NB4 (cell line): ENCODE data around the gene PRR35.

Source experiments
- DNase-seq: peaks from one replicate; pipeline ENCODE4 v3.0.0; 2010; ENCODE audit warnings: low read depth
- H3K4me3 ChIP-seq: one replicate; pipeline ENCODE4 v1.5.1; 2011; ENCODE audit warnings: mild to moderate bottlenecking, low read depth, low read length, moderate library complexity
- MYC ChIP-seq: IDR thresholded peaks from 2 replicates; pipeline ENCODE4 v1.6.1; 2011; ENCODE audit warnings: low read depth, low read length
- POLR2A ChIP-seq: IDR thresholded peaks from 2 replicates; pipeline ENCODE4 v1.6.1; 2011; ENCODE audit warnings: mild to moderate bottlenecking; ENCODE audit not compliant: insufficient read length; ENCODE audit errors: extremely low read depth
- TF ChIP-seq, protein P1 (sequence below): IDR thresholded peaks from one replicate; pipeline ENCODE4 v1.5.1; 2012; ENCODE audit warnings: low read depth, low read length
- TF ChIP-seq, protein P2 (sequence below): IDR thresholded peaks from 2 replicates; pipeline ENCODE4 v1.6.1; 2011; ENCODE audit warnings: low read depth, low read length

The PRR35 gene

DNA sequence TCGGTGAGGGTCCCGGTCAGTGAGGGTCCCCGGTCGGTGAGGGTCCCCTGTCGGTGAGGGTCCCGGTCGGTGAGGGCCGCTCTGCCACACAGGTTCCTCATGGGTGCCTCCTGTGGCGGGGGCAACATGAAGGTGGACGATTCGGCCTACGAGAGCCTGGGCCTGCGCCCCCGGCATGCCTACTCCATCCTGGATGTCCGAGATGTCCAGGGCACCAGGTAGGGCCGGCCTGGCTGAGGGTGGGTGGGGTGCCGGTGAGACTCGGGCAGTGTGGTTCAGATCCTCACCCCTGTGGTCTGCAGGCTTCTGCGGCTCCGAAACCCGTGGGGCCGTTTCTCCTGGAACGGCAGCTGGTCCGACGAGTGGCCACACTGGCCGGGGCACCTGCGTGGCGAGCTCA lies 9.0 kb upstream of the PRR35 start:
- TF ChIP-seq, protein P1, sequence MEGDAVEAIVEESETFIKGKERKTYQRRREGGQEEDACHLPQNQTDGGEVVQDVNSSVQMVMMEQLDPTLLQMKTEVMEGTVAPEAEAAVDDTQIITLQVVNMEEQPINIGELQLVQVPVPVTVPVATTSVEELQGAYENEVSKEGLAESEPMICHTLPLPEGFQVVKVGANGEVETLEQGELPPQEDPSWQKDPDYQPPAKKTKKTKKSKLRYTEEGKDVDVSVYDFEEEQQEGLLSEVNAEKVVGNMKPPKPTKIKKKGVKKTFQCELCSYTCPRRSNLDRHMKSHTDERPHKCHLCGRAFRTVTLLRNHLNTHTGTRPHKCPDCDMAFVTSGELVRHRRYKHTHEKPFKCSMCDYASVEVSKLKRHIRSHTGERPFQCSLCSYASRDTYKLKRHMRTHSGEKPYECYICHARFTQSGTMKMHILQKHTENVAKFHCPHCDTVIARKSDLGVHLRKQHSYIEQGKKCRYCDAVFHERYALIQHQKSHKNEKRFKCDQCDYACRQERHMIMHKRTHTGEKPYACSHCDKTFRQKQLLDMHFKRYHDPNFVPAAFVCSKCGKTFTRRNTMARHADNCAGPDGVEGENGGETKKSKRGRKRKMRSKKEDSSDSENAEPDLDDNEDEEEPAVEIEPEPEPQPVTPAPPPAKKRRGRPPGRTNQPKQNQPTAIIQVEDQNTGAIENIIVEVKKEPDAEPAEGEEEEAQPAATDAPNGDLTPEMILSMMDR: no peak
- TF ChIP-seq MYC (no peak), POLR2A (no peak)
- TF ChIP-seq, protein P2, sequence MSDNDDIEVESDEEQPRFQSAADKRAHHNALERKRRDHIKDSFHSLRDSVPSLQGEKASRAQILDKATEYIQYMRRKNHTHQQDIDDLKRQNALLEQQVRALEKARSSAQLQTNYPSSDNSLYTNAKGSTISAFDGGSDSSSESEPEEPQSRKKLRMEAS: no peak
- DNase-seq: no peak
- no peak overlapping the region for H3K4me3 ChIP-seq

DNA sequence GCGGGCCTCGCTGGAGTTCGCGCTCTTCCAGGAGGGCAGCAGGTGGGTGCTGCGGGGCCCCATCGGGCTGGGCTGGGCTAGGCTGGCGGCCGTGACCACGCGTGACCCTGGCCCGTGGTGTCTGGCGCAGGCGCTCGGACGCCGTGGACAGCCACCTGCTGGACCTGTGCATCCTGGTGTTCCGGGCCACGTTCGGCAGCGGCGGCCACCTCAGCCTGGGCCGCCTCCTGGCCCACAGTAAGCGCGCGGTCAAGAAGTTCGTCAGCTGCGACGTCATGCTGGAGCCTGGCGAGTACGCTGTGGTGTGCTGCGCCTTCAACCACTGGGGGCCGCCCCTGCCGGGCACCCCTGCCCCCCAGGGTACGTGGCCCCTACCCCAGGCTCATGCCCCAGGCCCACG lies 8.0 kb upstream of the PRR35 start:
- no peak for DNase-seq
- H3K4me3 ChIP-seq: no peak overlapping the region
- TF ChIP-seq MYC (no peak), POLR2A (no peak)
- TF ChIP-seq, protein P2: no peak
- TF ChIP-seq, protein P1: no peak

GRCh38 chr16:553601-554296 lies 6.4 kb upstream of the PRR35 start:
- DNase-seq: no peak
- H3K4me3 ChIP-seq: no peak overlapping the region
- TF ChIP-seq POLR2A (no peak), MYC (no peak)
- TF ChIP-seq, protein P2: no peak
- TF ChIP-seq, protein P1: no peak

GRCh38 chr16:554297-554621 lies 5.9 kb upstream of the PRR35 start:
- H3K4me3 ChIP-seq: no peak overlapping the region
- TF ChIP-seq, protein P1: no peak
- no peak for DNase-seq

GRCh38 chr16:554640-555365 lies 5.4 kb upstream of the PRR35 start:
- no peak overlapping the region for H3K4me3 ChIP-seq
- TF ChIP-seq, protein P1: no peak
- TF ChIP-seq, protein P2: no peak
- no peak for DNase-seq
